K562 (cell line): ENCODE results near the gene AIG1.

Experiments
- EHMT2 ChIP-seq: fragments of 450-650 bp; IDR thresholded peaks from 2 replicates; pipeline ENCODE4 v1.6.1; 2018; ENCODE audit warnings: antibody characterized with exemption
- PTBP1 ChIP-seq: fragments of 200-400 bp; formaldehyde crosslinking; IDR thresholded peaks from 2 replicates; pipeline ENCODE4 v1.6.1; 2017; ENCODE audit warnings: low read depth, low read length
- RCOR1 ChIP-seq, 2 experiments: IDR thresholded peaks; 2 replicates each; pipeline ENCODE4 v1.6.1; 2012; ENCODE audit warnings: low read depth in 2 of 2, low read length in 2 of 2, borderline replicate concordance in 1 of 2, improper control_type of control experiment in 1 of 2
- SP1 ChIP-seq: sonication (generic); formaldehyde crosslinking; IDR thresholded peaks from 2 replicates; pipeline ENCODE4 v1.8.1; 2022; ENCODE audit warnings: mild to moderate bottlenecking, missing genetic modification reagents
- ZNF232 ChIP-seq: sonication (generic); formaldehyde crosslinking; IDR thresholded peaks from 2 replicates; pipeline ENCODE4 v1.8.0; 2022; ENCODE audit warnings: mild to moderate bottlenecking, missing genetic modification reagents
- ZNF274 ChIP-seq: IDR thresholded peaks from 2 replicates; pipeline ENCODE4 v1.6.1; 2011; ENCODE audit warnings: low read depth, mild to moderate bottlenecking, low read length, moderate library complexity, borderline replicate concordance
- TF ChIP-seq, protein P1 (sequence below): sonication (generic); formaldehyde crosslinking; IDR thresholded peaks from 2 replicates; pipeline ENCODE4 v1.8.0; 2023; ENCODE audit warnings: mild to moderate bottlenecking, missing genetic modification reagents
- TF ChIP-seq, protein P2 (sequence below), 3 experiments: IDR thresholded peaks in 2 of 3; conservative IDR thresholded peaks in 1 of 3; 2 replicates each; pipeline ENCODE4 v1.5.1; 2011 to 2012; ENCODE audit warnings: low read length in 3 of 3, mild to moderate bottlenecking in 3 of 3, control low read depth in 2 of 3, improper control_type of control experiment in 1 of 3, inconsistent platforms in 1 of 3, low read depth in 1 of 3, mixed read lengths in 1 of 3, moderate library complexity in 1 of 3; ENCODE audit not compliant: insufficient read depth in 2 of 3

DNA sequence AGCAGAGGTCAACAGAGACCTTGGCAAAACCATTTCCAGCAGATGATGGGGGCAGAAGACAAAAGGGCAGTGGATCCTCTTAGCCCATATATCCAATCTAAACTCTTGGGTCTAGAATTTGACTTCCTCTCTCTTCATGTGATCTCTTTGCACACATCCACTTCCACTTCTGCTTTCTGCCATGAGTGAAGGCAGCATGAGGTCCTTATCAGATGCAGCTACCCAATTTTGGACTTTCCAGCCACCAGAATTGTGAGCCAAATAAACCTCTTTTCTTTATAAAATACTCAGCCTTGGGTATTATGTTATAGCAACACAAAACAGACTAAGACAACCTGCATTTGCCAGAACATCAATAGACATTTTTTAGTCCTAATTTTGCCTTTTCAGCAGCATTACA is 198.3 kb downstream of the AIG1 start:
- TF ChIP-seq, protein P1, sequence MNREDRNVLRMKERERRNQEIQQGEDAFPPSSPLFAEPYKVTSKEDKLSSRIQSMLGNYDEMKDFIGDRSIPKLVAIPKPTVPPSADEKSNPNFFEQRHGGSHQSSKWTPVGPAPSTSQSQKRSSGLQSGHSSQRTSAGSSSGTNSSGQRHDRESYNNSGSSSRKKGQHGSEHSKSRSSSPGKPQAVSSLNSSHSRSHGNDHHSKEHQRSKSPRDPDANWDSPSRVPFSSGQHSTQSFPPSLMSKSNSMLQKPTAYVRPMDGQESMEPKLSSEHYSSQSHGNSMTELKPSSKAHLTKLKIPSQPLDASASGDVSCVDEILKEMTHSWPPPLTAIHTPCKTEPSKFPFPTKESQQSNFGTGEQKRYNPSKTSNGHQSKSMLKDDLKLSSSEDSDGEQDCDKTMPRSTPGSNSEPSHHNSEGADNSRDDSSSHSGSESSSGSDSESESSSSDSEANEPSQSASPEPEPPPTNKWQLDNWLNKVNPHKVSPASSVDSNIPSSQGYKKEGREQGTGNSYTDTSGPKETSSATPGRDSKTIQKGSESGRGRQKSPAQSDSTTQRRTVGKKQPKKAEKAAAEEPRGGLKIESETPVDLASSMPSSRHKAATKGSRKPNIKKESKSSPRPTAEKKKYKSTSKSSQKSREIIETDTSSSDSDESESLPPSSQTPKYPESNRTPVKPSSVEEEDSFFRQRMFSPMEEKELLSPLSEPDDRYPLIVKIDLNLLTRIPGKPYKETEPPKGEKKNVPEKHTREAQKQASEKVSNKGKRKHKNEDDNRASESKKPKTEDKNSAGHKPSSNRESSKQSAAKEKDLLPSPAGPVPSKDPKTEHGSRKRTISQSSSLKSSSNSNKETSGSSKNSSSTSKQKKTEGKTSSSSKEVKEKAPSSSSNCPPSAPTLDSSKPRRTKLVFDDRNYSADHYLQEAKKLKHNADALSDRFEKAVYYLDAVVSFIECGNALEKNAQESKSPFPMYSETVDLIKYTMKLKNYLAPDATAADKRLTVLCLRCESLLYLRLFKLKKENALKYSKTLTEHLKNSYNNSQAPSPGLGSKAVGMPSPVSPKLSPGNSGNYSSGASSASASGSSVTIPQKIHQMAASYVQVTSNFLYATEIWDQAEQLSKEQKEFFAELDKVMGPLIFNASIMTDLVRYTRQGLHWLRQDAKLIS = no peak
- TF ChIP-seq ZNF274 = no peak
- TF ChIP-seq PTBP1 = no peak
- TF ChIP-seq, protein P2, sequence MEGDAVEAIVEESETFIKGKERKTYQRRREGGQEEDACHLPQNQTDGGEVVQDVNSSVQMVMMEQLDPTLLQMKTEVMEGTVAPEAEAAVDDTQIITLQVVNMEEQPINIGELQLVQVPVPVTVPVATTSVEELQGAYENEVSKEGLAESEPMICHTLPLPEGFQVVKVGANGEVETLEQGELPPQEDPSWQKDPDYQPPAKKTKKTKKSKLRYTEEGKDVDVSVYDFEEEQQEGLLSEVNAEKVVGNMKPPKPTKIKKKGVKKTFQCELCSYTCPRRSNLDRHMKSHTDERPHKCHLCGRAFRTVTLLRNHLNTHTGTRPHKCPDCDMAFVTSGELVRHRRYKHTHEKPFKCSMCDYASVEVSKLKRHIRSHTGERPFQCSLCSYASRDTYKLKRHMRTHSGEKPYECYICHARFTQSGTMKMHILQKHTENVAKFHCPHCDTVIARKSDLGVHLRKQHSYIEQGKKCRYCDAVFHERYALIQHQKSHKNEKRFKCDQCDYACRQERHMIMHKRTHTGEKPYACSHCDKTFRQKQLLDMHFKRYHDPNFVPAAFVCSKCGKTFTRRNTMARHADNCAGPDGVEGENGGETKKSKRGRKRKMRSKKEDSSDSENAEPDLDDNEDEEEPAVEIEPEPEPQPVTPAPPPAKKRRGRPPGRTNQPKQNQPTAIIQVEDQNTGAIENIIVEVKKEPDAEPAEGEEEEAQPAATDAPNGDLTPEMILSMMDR (IDR thresholded peaks at IDR 0.05 in 2 of 3, conservative IDR thresholded peaks at IDR 0.05 in 1 of 3; ENCODE audit: insufficient read depth in 2 of 3, low read depth in 1 of 3, low read length in 3 of 3) = no peak
- TF ChIP-seq RCOR1 (IDR thresholded peaks at IDR 0.05; ENCODE audit: borderline replicate concordance in 1 of 2, low read depth in 2 of 2, low read length in 2 of 2) = no peak
- no peak for TF ChIP-seq SP1 (CRISPR knock-in tag)
- TF ChIP-seq EHMT2 = peak; percentile 70; the same call in 1 of the 2 replicates
- TF ChIP-seq ZNF232 (CRISPR knock-in tag) = no peak
